Lung (tissue), 12 donors: ENCODE measurements around the gene SLC12A3. TPM values are rescaled to one million over a fixed set of nuclear protein-coding genes. Genes with fewer than 3 reads are reported as not detected.
A peak's percentile ranks its signal among the peaks of the same experiment; 100 is the strongest.

Experiments
- ATAC-seq: fragments of 200-7000 bp; cut with Tn5 transposase; one replicate; pipeline ENCODE4 v1.9.1; 2020; ENCODE audit warnings: moderate number of reproducible peaks; ENCODE audit not compliant: insufficient read depth, low FRiP score
- DNase-seq, 3 donors: peaks; one replicate each; pipeline ENCODE4 v3.0.0-alpha.2; 2013 to 2017
- H3K27ac ChIP-seq, 2 donors: one replicate each; pipeline ENCODE4 v1.5.1; 2013; ENCODE audit warnings: mild to moderate bottlenecking in 2 of 2, moderate library complexity in 2 of 2, control low read depth in 1 of 2, inconsistent platforms in 1 of 2, low read depth in 1 of 2, low read length in 1 of 2
- H3K27me3 ChIP-seq, 3 donors: one replicate each; pipeline ENCODE4 v1.5.1; 2013; ENCODE audit warnings: low read length in 2 of 3; ENCODE audit not compliant: control insufficient read depth in 3 of 3, insufficient read depth in 3 of 3
- H3K36me3 ChIP-seq, 4 donors: one replicate each; pipeline ENCODE4 v1.5.1; 2013; ENCODE audit warnings: low read length in 4 of 4, mild to moderate bottlenecking in 1 of 4, moderate library complexity in 1 of 4; ENCODE audit not compliant: control insufficient read depth in 4 of 4, insufficient read depth in 4 of 4
- H3K4me1 ChIP-seq, 5 donors: one replicate each; pipeline ENCODE4 v1.5.1; 2013; ENCODE audit warnings: low read length in 5 of 5, mild to moderate bottlenecking in 2 of 5, moderate library complexity in 1 of 5; ENCODE audit not compliant: control insufficient read depth in 5 of 5, insufficient read depth in 5 of 5
- H3K4me3 ChIP-seq: one replicate; pipeline ENCODE4 v1.5.1; 2013; ENCODE audit warnings: mild to moderate bottlenecking, control low read depth, moderate library complexity
- H3K9ac ChIP-seq, 2 donors: one replicate each; pipeline ENCODE4 v1.5.1; 2013; ENCODE audit warnings: low read length in 2 of 2, control low read depth in 1 of 2; ENCODE audit not compliant: insufficient read depth in 1 of 2
- H3K9me3 ChIP-seq, 4 donors: one replicate each; pipeline ENCODE4 v1.5.1; 2013; ENCODE audit warnings: low read length in 3 of 4, mild to moderate bottlenecking in 1 of 4, moderate library complexity in 1 of 4; ENCODE audit not compliant: control insufficient read depth in 4 of 4, insufficient read depth in 3 of 4
- WGBS, 2 donors: extraction: QIAGEN DNeasy Blood & Tissue Kit; methylation state at CpG; one replicate each; pipeline ENCODE4 v1.1.7; 2013; 5-methylcytosine and 5-hydroxymethylcytosine counted together
- polyA plus RNA-seq, 2 donors: library from polyadenylated mRNA; stranded (reverse); fragments of 200-250 nt; gene quantifications; one replicate each; pipeline ENCODE4 v1.2.1, GENCODE V29; 2013
- total RNA-seq, 2 donors: library from RNA; depleted of rRNA in 1 of 2; stranded (reverse); fragments of >200 nt in 1 of 2; gene quantifications; one replicate each; pipeline ENCODE4 v1.2.1, GENCODE V29; 2014 to 2021
- TF ChIP-seq, protein P1 (sequence below): IDR thresholded peaks from 2 replicates; pipeline ENCODE4 v1.5.1; 2012; ENCODE audit warnings: mild to moderate bottlenecking; ENCODE audit errors: control extremely low read depth, extremely low read depth
- donor health status: control.
- donor health status: control.
- donor health status: Bipolar disorder and iron deficiency.
- donor health status: healthy.
- donor health status: DM: yes; HTN: yes; CAD: no.

SLC12A3 gene
- total and polyA plus RNA-seq, 4 donors = 0.04 to 0.07 TPM; not detected in 2

DNA sequence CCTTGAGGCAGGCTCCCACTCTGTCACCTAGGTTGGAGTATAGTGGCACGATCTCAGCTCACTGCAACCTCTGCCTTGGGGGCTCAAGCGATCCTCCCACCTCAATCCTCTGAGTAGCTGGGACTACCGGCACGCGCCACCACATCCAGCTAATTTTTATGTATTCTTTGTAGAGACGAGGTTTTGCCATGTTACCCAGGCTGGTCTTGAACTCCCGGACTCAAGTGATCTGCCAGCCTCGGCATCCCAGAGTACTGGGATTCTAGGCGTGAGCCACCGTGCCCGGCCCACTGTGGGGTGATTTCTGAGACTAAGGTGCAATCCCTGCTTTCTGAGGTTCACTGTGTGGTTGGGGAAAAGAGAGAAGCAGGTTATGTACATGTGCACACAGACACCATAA lies 12.0 kb upstream of the SLC12A3 start:
- no peaks in the 10 kb centered on the region for H3K27me3 ChIP-seq
- no peak overlapping the region for H3K4me3 ChIP-seq
- H3K4me1 ChIP-seq = peaks cover 0 to 29% (median 28%) of the 10 kb centered on the region in 5 donors
- ATAC-seq = no peak
- H3K9me3 ChIP-seq = no peaks in the 10 kb centered on the region
- no peak for DNase-seq
- H3K9ac ChIP-seq = no peak overlapping the region
- no peaks in the 10 kb centered on the region for H3K36me3 ChIP-seq
- TF ChIP-seq, protein P1, sequence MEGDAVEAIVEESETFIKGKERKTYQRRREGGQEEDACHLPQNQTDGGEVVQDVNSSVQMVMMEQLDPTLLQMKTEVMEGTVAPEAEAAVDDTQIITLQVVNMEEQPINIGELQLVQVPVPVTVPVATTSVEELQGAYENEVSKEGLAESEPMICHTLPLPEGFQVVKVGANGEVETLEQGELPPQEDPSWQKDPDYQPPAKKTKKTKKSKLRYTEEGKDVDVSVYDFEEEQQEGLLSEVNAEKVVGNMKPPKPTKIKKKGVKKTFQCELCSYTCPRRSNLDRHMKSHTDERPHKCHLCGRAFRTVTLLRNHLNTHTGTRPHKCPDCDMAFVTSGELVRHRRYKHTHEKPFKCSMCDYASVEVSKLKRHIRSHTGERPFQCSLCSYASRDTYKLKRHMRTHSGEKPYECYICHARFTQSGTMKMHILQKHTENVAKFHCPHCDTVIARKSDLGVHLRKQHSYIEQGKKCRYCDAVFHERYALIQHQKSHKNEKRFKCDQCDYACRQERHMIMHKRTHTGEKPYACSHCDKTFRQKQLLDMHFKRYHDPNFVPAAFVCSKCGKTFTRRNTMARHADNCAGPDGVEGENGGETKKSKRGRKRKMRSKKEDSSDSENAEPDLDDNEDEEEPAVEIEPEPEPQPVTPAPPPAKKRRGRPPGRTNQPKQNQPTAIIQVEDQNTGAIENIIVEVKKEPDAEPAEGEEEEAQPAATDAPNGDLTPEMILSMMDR = no peak
- WGBS, 2 donors = 97 to 98% methylated on average over 11 of the region's 11 CpGs
- no peak overlapping the region for H3K27ac ChIP-seq

DNA sequence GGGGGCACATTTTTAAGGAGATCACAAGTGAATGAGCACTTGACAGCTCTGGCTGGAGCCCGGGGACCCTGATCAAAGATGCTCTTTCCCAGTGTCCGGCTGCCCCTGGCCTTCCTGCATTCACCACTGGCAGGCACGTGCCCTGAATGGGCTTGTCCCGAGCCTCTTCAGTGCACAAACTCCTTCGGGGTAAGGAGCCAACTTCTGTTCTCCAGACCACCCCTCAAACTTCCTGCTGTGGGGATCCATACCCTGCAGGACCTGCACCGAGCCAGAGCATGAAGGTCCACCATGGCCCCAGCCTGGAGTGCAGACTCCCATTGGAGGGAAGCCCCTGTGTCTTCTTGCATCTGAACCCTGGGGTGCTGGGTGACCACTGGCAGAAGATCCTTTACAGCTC lies 9.8 kb upstream of the SLC12A3 start:
- DNase-seq = no peak
- Histone ChIP-seq H3K27me3 (no peaks in the 10 kb centered on the region), H3K36me3 (no peaks in the 10 kb centered on the region), H3K9ac (no peak overlapping the region), H3K9me3 (no peaks in the 10 kb centered on the region), H3K4me3 (no peak overlapping the region), H3K27ac (no peak overlapping the region), H3K4me1 (peaks cover 0 to 10% (median 8%) of the 10 kb centered on the region in 5 donors)
- TF ChIP-seq, protein P1 = no peak
- 95% methylated on average over 6 of the region's 6 CpGs for WGBS, 2 donors
- ATAC-seq = no peak

DNA sequence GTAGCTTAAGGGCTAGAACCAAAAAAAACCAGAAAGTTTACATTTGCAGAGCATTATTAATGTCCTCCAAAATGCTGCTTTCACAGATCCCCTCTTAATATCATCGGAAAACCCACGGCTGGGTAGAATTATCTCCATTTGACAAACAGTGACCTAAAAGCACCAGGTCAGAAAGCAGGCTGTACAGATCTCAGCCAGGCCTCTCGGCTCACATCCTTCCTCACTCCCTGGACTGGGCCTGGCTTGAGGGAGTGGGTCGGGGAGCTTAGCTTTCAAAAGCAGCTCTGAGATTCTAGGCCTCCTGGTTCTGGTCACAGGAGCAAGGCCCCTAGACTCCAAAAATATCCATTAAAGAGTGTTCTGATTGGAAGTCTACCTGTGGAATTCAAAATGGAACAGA lies 9.1 kb upstream of the SLC12A3 start:
- DNase-seq = no peak
- 73 to 82% methylated on average over 4 of the region's 4 CpGs for WGBS, 2 donors

More for the DNA sequence above, 9.1 kb upstream of the SLC12A3 start:
- H3K36me3 ChIP-seq = no peaks in the 10 kb centered on the region
- no peaks in the 10 kb centered on the region for H3K9me3 ChIP-seq
- H3K4me3 ChIP-seq = no peak overlapping the region
- ATAC-seq = no peak
- H3K9ac ChIP-seq = peak overlapping the region in 1 of 2 donors; percentile 28
- no peak overlapping the region for H3K27ac ChIP-seq
- H3K4me1 ChIP-seq = peaks cover 0 to 10% (median 10%) of the 10 kb centered on the region in 5 donors
- TF ChIP-seq, protein P1 = no peak
- no peaks in the 10 kb centered on the region for H3K27me3 ChIP-seq
